ENCODE results near the gene IL9.

IL9 gene

DNA sequence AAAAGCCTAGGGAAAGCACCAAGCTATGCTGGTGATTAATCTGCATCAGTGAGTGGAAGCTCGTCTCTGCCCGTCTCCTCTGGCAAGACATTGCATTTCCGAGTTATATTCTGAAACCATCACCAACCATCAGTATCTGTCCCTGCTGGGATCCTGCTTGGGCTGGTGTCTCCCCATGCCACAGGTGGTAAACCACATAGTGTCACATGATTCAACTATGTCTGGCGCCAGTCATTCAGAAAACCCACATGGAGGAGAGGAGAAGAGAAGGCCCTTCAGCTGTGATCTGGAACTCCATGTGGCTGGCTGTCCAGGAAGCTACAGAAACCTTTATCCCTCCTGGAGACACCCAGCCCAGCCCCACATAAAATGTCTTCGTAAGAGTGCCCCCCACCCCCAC lies 4.8 kb downstream of the IL9 start:
- DNase-seq, result no peak

DNA sequence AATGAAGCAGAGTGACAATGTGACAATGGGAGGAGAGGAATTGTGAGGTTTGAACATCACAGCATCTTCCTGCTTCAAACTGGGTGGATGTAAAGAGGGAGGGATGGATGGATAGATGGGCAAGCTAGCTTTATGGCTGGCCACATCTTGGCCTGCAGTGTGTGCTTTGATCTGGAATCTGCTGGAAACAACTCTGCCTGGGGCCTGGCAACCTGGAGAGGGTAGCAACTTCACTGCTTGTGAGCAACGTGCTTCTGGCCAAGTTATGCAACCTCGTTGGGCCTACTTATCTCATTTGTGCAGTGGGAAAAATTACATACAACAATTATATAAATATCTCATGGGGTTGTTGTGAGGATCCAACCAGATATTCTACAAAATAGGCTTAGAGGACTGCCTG lies 5.3 kb downstream of the IL9 start:
- no peak for DNase-seq

DNA sequence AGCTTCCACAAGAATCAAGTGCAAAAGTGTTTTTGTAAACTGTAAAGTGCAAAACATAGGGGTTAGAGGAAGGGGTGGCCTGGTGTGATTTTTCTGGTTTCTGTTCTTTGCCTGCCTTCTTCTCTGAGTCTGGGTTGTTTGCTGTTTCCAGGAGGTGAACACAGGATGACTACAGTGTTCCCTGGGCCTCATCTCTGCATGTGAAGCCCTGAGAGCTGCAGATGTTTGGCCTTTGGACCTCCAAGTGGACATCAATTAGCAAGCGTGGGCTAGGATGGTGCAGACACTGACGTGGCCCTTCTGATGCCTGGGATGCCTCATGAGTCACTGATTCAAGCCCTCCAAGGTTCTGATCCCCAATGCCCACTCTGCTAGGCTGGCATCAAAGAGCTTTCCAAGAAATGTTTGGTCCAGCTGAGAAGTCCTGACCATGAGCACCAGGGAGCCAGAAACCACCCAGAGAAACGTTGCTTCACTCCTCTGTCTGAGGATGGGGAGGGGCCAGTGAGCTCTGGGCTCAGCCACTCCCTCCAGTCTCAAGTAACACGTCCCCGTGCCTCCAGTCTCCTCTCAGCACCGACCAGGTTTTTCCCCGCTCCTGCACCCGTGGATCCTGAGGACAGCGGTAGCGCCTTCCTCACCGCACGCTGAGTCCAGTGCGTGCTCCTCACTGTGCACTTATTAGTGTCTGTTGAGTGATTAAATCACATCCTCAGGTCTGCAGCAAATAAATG lies 7.6 kb downstream of the IL9 start:
- DNase-seq, result no peak

DNA sequence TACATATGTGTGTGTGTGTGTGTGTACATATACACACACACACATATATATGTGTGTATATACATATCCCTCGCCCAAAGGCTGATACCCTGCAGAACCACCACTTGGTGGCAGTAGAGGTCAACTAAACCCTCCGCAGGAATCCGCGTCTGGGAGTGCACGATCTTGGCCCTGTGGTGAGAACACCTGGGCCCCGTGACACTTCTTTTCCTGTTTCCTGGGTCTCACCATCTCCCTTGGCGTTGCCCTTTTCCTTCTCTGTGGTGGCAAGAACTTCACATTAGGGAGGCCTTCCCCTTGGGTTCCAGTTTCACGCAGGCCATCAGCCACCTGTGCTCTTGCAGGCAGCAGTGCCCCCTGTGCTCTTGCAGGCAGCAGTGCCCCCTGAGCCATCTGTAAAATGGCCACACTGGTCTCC lies 8.2 kb downstream of the IL9 start:
- DNase-seq, result peak; percentile 71 to 76

DNA sequence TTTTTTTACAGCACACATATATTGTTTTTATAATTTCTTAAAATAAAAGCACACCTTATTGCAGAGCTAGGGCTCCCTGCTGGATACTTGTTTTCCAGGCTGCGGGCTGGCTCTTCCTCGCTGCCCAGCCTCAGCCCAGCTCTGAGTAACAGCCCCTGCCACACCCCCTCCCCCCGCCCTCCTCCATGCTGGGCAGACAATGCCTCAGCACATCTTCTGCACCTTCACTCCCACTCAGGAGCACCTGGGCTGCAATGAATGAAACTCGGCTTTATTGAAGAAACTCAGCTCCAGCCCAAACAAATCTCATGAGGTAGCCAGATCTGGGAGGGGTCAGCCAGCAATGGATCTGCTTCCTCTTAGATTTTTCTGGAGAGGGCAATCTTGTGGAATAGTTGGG lies 9.5 kb downstream of the IL9 start:
- no peak for DNase-seq

DNA sequence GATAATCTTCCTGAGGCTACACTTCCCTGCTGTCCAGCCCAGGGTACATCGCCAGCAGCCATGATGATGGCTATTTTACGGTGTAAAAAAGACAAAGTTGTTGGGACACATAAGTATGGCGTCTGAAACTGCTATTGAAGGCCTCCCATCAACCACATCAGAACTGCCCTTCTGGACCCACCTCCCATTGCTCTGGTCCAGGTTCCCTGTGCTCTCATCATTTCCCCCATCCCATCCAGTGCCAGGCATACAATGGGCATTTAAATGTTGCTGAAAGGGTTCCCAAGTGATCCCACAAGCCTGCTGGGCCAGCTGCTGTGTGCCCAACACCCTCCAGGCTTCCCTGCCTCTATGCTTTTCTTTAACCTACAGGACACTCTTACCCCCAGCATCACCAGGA lies 10.6 kb downstream of the IL9 start:
- no peak for DNase-seq

DNA sequence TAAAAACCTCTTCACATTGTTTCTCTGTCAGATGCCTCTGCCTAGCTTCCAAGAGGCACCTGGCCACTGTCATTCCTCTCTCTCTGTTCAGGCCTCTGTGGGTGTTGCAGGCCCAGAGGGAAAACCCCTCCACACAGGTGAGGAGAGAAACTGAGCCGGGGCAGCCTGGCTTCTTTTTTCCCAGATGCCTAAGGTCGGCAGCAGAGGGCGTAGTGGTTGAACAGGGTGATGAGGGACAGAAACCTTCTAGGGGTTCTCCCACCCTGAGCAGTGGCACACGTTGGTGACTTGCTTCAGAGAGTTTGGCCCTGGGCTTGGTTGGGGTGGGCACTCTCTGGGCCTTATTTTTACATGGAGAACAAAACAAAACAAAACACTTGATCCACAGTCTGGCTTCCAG lies 12.2 kb downstream of the IL9 start:
- peak in 1 of 2 experiments; percentile 3 for DNase-seq

DNA sequence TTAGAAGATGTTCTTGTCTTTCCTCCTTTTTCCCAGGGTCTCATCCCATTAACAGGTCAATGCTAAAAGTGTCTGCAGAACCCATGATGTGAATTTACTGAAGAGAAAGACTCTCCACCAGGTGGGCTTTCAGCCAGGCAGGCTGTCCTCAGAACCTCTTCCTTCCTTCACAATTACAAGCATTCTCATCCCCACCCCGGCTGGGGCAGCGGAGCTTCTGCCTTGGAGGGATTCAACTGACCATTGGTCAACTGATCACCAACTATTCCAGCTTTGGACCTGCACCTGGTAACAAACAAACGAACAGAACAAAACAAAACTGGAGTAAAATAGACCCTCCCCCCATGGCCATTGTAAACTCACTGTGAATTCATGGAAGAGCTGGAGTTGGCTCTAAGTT lies 12.6 kb downstream of the IL9 start:
- DNase-seq, result no peak

DNA sequence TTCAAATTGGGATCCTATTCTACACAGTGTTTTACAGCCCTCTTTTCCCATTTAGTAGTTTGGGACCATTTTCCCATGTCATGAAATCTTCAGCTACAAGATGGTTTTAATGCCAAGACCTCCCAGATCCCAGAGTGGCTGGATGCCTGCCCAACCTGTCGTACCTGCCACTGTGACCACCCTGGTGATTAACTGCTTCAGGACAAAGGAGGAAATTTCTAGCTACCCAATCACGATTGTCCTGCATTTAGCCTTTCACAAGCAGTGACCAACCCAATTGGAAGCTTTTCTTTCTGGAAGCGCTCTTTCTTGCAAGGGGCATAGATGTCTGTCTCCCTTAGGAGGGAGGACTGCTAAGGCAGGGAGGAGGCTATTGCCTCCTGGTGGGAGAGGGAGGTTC lies 13.8 kb downstream of the IL9 start:
- no peak for DNase-seq

DNA sequence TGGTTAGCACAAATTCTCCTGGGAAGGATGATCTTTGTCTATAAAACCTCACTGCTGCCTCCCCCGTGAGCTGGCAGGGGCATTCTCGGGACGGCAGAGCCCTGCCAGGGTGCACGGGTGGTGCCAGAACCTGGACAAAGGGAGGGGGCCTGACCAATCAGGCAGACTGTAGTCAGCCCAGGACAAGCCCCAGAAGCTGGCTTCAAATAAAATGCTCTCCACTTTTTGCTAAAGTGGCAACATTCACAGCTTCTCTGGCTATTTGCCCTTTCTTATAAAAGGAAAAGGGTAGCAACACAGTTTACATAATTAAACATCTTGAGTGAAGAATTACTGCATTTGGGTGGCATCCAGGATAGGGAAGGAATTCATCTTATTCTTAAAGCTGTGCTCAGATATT lies 14.4 kb downstream of the IL9 start:
- no peak for DNase-seq

DNA sequence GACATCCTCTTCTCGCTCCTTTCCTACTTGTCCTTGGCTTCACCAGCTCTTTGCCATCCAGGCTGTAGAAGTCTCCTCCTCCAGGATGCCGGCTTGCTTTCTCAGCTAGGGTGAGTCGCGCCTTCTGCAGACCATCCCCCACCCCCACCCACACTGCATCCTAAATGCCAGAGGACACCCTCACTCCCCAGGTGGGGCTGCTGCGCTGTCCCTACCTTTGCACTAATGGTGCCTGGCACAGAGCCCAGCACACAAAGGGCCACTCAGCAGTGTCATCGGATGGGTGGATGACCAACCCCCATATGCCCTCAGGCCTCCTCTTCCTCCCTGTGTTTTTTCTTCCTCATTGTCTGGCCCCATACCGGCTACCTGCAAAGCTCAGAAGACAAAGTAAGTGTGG lies 14.8 kb downstream of the IL9 start:
- DNase-seq, result no peak

DNA sequence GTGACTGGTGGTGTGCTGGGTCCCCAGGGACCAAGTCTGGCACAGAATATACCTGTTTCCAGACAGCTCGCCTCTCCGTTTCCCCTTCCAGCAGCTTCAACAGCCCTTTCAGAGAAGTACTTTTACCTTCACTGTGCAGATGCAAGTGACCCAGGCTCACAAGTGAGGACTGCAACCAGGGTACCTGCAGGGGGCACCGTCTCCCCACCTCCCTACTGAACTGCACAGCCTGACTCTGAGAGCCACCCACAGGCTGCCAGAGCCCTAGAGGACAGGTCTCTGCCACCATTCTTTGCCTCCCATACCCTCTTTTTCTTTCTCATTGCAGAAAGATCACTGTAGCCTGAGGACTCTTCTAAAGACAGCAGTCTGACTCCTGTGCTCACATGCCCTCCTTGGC lies 15.4 kb downstream of the IL9 start:
- peak; percentile 15 to 17 for DNase-seq

DNA sequence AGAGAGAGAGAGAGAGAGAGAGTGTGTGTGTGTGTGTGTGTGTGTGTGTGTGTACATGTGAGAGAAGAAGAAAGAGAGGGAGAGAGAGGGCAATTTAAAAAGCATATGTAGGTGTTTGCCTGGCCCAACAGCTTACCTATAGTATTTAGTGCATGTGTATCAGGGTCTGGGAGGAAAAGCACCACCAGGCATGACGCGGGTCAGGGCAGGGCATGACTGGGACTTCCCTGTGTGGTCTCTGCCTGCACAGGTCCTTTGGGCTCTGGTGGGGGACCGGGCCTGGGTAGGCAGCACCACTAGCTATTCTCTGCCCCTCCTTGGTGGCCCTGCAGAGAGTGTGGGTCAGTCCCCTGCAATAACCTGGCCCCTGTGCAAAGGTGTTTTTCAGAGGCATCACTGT lies 16.1 kb downstream of the IL9 start:
- DNase-seq, result no peak

DNA sequence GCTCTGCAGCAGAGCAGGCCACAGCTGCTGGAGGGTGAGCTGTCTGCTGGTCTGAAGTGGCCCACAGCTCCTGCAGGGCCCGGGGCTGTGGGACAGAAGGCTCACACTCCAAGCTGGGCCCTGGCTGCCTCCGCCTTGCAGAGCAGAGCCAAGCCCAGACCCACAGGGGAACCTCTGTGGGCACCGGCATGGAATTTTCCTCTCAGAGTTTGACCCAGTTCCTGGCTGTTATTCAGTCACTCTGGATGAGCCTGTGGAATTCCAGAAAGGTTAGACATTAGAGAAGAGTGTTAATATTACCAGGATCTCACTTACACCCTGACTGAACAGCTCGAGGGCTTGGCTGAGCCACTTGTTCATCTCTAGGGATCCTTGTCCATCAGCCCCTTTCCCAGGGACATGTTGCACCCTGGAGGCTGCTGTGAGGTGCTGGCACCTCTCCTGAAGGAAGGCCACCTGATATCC lies 17.5 kb downstream of the IL9 start:
- DNase-seq, result no peak

DNA sequence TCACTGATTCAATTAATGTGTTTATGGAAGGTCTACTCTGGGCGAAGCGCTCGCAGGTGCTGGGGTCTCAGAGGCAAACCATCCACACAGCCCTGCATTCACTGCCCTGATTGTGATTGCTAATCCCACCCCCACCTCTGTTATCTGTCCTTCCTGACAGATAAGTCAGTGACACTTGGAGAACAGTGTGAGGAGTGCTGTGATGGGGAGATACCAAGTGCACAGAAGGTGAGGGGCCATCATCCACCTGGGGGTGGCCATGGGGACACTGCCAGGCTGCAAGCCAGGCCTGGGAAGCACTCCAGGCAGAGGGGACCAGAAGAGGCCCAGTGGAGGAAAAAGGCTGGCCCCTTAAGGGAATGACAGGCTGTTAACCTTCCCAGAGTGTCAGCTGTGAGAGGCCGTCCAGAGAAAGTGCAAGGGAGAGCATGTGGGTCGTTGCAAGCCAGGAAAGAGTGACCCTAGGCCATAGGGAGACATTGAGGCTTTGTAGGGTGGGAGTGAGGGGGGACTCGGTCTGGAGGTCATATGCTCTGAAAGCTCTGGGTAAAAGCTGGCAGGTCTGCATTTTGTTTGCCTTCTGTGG lies 18.0 kb downstream of the IL9 start:
- DNase-seq, result no peak

DNA sequence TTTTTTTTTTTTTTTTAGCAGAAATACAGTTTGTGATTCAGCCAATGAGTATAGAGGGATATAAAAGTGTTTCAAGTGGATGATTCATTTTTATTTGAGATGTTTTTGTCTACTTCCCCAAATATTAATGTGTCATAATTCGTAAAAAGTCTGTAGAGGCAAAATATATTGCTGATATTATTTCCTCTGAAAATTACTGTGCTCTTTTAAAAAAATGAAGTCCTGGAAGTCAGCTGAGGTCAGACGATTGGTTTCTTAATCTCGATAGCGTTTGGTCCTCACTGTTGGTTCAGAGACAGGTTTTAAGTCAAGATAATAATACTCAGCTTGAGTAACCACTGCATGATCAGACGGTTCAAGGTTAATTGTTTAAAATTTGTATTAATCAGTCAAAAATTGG lies 19.5 kb downstream of the IL9 start:
- no peak for DNase-seq

DNA sequence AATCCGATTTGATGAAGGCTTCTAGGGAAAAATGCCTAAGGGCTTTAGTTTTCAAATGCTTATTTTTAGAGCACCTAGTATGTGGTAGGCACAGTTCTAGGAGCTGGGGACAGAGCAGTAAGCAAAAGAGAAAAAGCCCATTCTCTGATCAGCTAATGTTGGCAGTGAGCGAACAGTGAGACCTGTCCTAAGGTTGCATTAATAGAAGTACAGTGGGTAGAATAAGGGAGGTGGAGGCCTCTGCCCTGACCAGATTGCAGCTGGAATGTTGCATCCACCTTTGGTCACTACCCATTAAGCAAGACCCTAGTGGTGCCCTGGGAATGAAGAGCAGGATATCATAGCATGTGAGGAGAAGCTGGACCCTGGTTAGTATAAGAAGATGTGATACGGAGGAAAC lies 20.1 kb downstream of the IL9 start:
- DNase-seq, result no peak

DNA sequence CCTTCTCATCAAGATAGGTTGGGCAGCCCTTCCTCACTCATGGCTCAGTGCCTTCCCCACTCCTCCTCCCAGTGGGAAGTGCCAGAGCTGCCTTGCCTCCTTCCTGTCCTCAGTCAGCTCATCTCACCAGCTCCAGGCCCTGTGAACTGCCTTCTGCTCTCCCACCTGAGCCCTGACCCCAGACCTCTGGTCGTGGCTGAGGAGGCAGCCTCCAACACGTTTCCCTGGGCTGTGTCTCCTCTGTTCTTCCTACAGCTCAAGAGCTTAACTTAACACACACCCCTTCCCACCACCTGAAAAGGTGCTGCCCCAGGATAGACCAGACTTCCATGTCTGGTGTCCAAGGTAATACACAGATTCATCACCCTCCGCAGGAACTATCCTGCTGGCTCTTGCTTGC lies 21.2 kb downstream of the IL9 start:
- no peak for DNase-seq

DNA sequence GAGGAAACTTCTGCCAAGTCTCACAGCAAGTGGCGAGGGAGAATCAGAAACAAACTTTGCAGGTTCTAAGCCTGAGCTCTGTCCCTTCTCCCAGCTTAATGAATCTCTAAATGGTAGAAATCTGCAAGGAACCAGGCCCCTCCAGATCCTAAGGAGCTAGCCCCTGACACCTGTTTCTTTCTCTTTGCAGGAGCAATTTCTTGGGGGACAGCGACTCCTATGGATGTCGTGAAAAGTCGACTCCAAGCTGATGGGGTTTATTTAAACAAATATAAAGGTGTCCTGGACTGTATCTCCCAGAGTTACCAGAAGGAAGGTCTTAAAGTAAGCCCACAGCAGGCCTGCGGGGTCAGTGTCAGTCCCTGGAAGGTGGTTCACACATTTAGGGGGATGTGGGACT lies 21.8 kb downstream of the IL9 start:
- no peak for DNase-seq

DNA sequence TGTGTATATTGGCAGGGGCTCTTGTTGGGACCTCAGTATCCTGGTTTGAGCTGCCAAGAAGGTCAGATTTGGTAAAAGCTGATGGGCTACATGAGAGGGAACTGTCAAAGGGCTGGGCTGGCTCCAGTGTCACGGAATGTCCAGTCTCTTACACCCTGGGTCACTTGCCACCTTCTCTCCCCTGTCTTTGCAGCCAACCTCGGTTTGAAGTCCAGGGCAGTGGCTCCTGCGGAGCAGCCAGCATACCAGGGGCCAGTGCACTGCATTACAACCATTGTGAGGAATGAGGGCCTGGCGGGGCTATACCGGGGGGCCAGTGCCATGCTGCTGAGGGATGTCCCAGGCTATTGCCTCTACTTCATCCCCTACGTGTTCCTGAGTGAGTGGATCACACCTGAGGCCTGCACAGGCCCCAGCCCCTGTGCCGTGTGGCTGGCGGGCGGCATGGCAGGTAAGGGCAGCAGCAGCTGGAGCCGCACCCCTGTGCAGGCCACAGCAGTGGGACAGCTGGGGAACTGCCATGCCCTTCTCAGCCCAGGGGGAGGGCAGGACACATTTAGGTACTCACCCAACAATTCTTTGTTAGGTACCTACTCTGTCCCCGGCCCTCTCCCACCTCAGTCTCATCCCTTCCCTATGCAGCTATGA lies 24.2 kb downstream of the IL9 start:
- DNase-seq, result no peak

DNA sequence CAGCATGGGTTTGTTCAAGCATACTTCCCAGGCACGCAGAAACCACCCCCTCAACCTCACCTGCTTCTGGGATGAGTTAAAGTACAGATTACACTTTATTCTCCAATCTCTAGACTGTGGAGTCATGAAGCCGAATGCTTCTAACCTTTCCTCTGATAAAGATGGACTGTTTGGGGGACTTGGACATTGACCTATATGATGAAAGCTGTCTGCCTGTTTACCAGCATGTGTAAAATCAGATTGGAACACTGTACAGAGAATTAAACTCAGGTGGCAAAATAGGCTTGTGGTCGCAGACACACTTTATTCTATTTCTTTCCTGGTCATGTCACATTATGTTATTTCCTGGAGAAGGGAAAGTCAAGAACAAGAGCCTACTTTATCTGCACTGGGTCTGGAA lies 25.7 kb downstream of the IL9 start:
- no peak for DNase-seq

DNA sequence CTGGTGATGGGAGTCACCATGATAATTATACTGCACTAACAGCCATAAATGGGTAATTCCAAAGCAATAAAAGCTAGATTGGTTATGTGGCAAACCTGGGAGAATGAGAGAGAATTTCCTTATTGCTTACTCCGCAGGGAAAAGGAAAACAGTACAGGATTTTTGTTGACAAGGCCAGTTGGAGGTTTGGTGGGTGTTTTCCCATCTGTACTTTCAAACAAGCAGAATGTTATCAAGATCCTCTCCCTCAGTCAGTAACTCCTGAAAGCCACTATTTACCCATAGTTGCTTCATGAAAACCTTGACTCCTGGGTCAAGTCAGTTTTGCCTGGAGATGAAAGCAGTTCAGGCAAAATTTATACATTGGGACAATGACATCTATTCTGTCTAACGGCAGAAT lies 26.4 kb downstream of the IL9 start:
- DNase-seq, result no peak

DNA sequence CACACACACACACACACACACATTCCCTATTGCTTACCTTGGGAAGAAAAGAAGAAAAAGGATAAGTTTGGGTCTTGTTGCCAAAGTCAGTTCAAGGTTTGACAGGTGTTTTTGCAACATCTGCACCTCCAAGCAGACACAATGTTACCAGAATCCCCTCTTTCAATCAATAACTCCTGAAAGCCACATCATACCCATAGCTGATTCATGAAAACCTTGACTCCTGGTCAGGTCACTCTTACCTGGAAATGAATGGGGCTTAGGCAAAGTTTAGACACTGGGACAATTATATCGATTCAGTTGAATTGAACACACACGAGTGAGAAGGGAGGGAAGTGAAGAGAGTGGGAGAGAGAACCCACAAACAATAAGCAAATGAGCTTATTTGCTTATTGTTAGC lies 27.0 kb downstream of the IL9 start:
- no peak for DNase-seq

DNA sequence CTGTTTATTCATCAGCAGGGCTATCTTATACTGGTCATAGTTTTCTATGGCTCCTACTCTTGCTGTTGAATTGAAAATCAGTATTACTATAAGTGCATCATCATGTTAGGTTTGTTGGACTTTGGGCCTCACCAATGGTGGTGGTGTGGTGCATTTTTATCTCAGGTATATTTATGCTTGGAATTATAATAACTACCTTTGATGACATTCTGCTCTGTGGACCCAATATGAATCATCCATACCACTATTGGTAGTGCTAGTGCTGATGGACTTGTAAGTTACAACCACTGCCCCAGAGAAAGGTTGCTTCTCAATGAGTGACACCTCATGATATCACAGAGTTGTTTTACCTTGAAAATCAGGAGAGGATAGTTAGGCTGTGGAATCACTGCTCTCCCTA lies 28.0 kb downstream of the IL9 start:
- DNase-seq, result no peak

DNA sequence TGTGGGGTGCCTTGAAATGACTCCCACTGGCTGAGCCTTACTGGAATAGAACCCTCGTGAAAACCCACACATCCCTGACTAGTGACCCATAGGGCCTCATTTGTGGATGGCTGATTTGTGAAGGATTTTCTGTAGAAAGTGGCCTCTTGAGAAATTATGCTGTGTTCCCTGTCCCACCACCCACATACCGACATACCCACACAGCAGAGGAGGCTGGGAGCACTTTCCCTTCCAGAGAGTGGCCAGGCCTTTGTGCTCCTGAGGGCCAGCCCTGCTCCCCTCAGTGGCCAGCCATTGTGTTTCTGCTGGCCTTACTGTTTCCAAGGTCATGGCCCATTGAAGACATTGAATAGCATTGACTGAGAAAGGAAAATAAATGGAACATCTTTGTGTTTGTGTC lies 29.6 kb downstream of the IL9 start:
- DNase-seq, result no peak
